ENCODE measurements around the gene ZNF501. TPM values are rescaled to one million over a fixed set of nuclear protein-coding genes. Genes with fewer than 3 reads are reported as not detected.

Gene ZNF501
- total RNA-seq, 8 experiments from 2014 or later = 0.65 to 9.3 (median 1.7) TPM

GRCh38 chr3:44762170-44762677 is 32.8 kb downstream of the ZNF501 start:
- ATAC-seq (replicated peaks in 6 of 8) = no peak
- peak overlapping the region in 1 of 2 donors; percentile 49 for H3K27ac ChIP-seq

GRCh38 chr3:44762690-44763089 is 33.3 kb downstream of the ZNF501 start:
- H3K27ac ChIP-seq = no peak overlapping the region
- 4 to 50% (median 13%) methylated on average over 2 to 5 of the region's 5 CpGs for WGBS, 10 experiments
- peaks cover 0 to 10% of the 10 kb centered on the region in 2 donors for H3K4me1 ChIP-seq (replicated peaks in 1 of 2)
- no peak for ATAC-seq (replicated peaks in 6 of 8)
- in situ Hi-C loops (cut with MboI; ENCODE audit: low pct_unique_long_range_greater_than_20kb in 2 of 9, low sequenced_read_pairs in 9 of 9, unreplicated experiment in 9 of 9) = no loop called here
- H3K4me3 ChIP-seq = peak overlapping the region in 4 of 5 donors; percentile 62 to 96 (median 75)

More at GRCh38 chr3:44762170-44762677, 32.8 kb downstream of the ZNF501 start:
- Histone ChIP-seq H3K4me3 (peak overlapping the region; percentile 62 to 96 (median 70)), H3K4me1 (replicated peaks in 1 of 2) (peaks cover 0 to 10% of the 10 kb centered on the region in 2 donors)
- WGBS, 10 experiments = 0 to 4% (median 3%) methylated on average over 5 to 9 of the region's 9 CpGs; no CpG with 5 or more reads in 1 of the 10 experiments
- in situ Hi-C loops (cut with MboI; ENCODE audit: low pct_unique_long_range_greater_than_20kb in 2 of 9, low sequenced_read_pairs in 9 of 9, unreplicated experiment in 9 of 9) = no loop called here

GRCh38 chr3:44764248-44764647 is 34.8 kb downstream of the ZNF501 start:
- no peak overlapping the region for H3K27ac ChIP-seq
- no peak for ATAC-seq (replicated peaks in 6 of 8)
- no peak overlapping the region for H3K4me3 ChIP-seq
- in situ Hi-C loops (cut with MboI; ENCODE audit: low pct_unique_long_range_greater_than_20kb in 2 of 9, low sequenced_read_pairs in 9 of 9, unreplicated experiment in 9 of 9) = no loop called here
- H3K4me1 ChIP-seq (replicated peaks in 1 of 2) = peaks cover 0 to 10% of the 10 kb centered on the region in 2 donors

GRCh38 chr3:44771424-44772098 is 42.1 kb downstream of the ZNF501 start:
- ATAC-seq (replicated peaks in 6 of 8) = no peak
- H3K4me1 ChIP-seq (replicated peaks in 1 of 2) = no peaks in the 10 kb centered on the region
- 57 to 100% (median 100%) methylated on average over 1 of the region's 1 CpG; no CpG with 5 or more reads in 1 of the 10 experiments for WGBS, 10 experiments
- H3K27ac ChIP-seq = no peak overlapping the region
- no peak overlapping the region for H3K4me3 ChIP-seq
- in situ Hi-C loops (cut with MboI; ENCODE audit: low pct_unique_long_range_greater_than_20kb in 2 of 9, low sequenced_read_pairs in 9 of 9, unreplicated experiment in 9 of 9) = no loop called here

- Histone ChIP-seq H3K27ac (no peak overlapping the region), H3K4me3 (no peak overlapping the region), H3K4me1 (replicated peaks in 1 of 2) (no peaks in the 10 kb centered on the region)
- 83 to 100% (median 100%) methylated on average over 1 of the region's 1 CpG; no CpG with 5 or more reads in 2 of the 10 experiments for WGBS, 10 experiments
- in situ Hi-C loops (cut with MboI; ENCODE audit: low pct_unique_long_range_greater_than_20kb in 2 of 9, low sequenced_read_pairs in 9 of 9, unreplicated experiment in 9 of 9) = no loop called here
- no peak for ATAC-seq (replicated peaks in 6 of 8)
Observed at GRCh38 chr3:44772099-44772442, 42.6 kb downstream of the ZNF501 start.

- 80 to 100% (median 95%) methylated on average over 1 to 4 of the region's 4 CpGs; no CpG with 5 or more reads in 2 of the 10 experiments for WGBS, 10 experiments
- no peak for ATAC-seq (replicated peaks in 6 of 8)
- Histone ChIP-seq H3K4me3 (no peak overlapping the region), H3K27ac (no peak overlapping the region), H3K4me1 (replicated peaks in 1 of 2) (no peaks in the 10 kb centered on the region)
- in situ Hi-C loops (cut with MboI; ENCODE audit: low pct_unique_long_range_greater_than_20kb in 2 of 9, low sequenced_read_pairs in 9 of 9, unreplicated experiment in 9 of 9) = no loop called here
Observed at GRCh38 chr3:44782891-44783290, 53.5 kb downstream of the ZNF501 start.

Other genes with a start within 250 kb of the ZNF501 start
- gene ZKSCAN7, start 174.4 kb upstream of the ZNF501 start, total RNA-seq = 10 to 100 TPM in 5 of 8 experiments, 1 to 10 TPM in 3; 5.8 to 21.0 (median 13.1) TPM
- gene ZNF660, start 144.7 kb upstream of the ZNF501 start, total RNA-seq = 10 to 100 TPM in 1 of 8 experiments, 1 to 10 TPM in 7; 1.9 to 14.0 (median 7.1) TPM
- 10 to 100 TPM; 20.1 to 53.0 (median 40.0) TPM for gene ZNF197, start 104.6 kb upstream of the ZNF501 start, total RNA-seq
- gene ZNF35, start 80.9 kb upstream of the ZNF501 start, total RNA-seq = 10 to 100 TPM; 10.3 to 25.3 (median 14.1) TPM
- gene ZNF502, start 17.0 kb upstream of the ZNF501 start, total RNA-seq = 1 to 10 TPM in 6 of 8 experiments, under 1 TPM in 2; 0.11 to 9.1 (median 3.0) TPM
- 10 to 100 TPM; 20.9 to 31.6 (median 25.9) TPM for gene KIAA1143, start 32.0 kb downstream of the ZNF501 start, total RNA-seq
- 10 to 100 TPM in 3 of 8 experiments, 1 to 10 TPM in 4, under 1 TPM in 1; 0.10 to 28.6 (median 2.4) TPM for gene KIF15, start 32.2 kb downstream of the ZNF501 start, total RNA-seq
- 10 to 100 TPM; 12.0 to 29.1 (median 19.8) TPM for gene TMEM42, start 132.3 kb downstream of the ZNF501 start, total RNA-seq
- 1 to 10 TPM in 1 of 8 experiments, under 1 TPM in 7; 0.14 to 2.1 (median 0.37) TPM for gene TGM4, start 145.0 kb downstream of the ZNF501 start, total RNA-seq
- 10 to 100 TPM; 23.3 to 56.6 (median 40.1) TPM for gene ZDHHC3, start 246.5 kb downstream of the ZNF501 start, total RNA-seq
- gene EXOSC7, start 246.6 kb downstream of the ZNF501 start, total RNA-seq = 10 to 100 TPM; 45.1 to 92.9 (median 50.6) TPM

All from motor neuron (in vitro differentiated cells).